HL-60 (cell line): Measurements from ENCODE around the gene TBCC.

ENCODE experiments used
- DNase-seq, 2 experiments: peaks; one replicate each; pipeline ENCODE4 v3.0.0-alpha.2; 2010 to 2020; ENCODE audit warnings: low read depth in 1 of 2, low spot score in 1 of 2
- H3K27ac ChIP-seq: fragments of 250-450 bp; sonication (Bioruptor Pico); replicated peaks from 2 replicates; pipeline ENCODE4 v1.5.1; 2020; ENCODE audit warnings: mild to moderate bottlenecking, moderate library complexity
- H3K27me3 ChIP-seq: fragments of 250-450 bp; sonication (Bioruptor Pico); 2 replicates; pipeline ENCODE4 v1.5.1; 2021; ENCODE audit warnings: mild to moderate bottlenecking, moderate library complexity; ENCODE audit not compliant: insufficient read depth, poor library complexity, severe bottlenecking
- H3K4me3 ChIP-seq: replicated peaks from 2 replicates; pipeline ENCODE4 v1.5.1; 2011; ENCODE audit warnings: mild to moderate bottlenecking, control low read depth, low read length; ENCODE audit not compliant: insufficient read depth
- GABPA ChIP-seq: IDR thresholded peaks from 2 replicates; pipeline ENCODE4 v1.6.1; 2012; ENCODE audit warnings: low read depth
- POLR2AphosphoS5 ChIP-seq: IDR thresholded peaks from 2 replicates; pipeline ENCODE4 v1.6.1; 2012; ENCODE audit warnings: low read depth
- SPI1 ChIP-seq: IDR thresholded peaks from 2 replicates; pipeline ENCODE4 v1.6.1; 2012; ENCODE audit warnings: low read depth, mild to moderate bottlenecking, borderline replicate concordance
- TF ChIP-seq, protein P1 (sequence below): IDR thresholded peaks from one replicate; pipeline ENCODE4 v1.5.1; 2011; ENCODE audit warnings: low read length, control low read depth, inconsistent platforms; ENCODE audit not compliant: insufficient read depth
- TF ChIP-seq, protein P2 (sequence below): IDR thresholded peaks from 2 replicates; pipeline ENCODE4 v1.6.1; 2012; ENCODE audit warnings: low read depth; ENCODE audit not compliant: insufficient replicate concordance

Gene TBCC

GRCh38 chr6:42746463-42747391, 824 bp upstream of the TBCC start:
- Histone ChIP-seq H3K27ac (peak overlapping the region; percentile 98), H3K27me3 (no peaks in the 10 kb centered on the region), H3K4me3 (peak overlapping the region; percentile 76)
- peak; percentile 12; the same call in 1 of the 2 replicates for TF ChIP-seq GABPA
- TF ChIP-seq, protein P1, sequence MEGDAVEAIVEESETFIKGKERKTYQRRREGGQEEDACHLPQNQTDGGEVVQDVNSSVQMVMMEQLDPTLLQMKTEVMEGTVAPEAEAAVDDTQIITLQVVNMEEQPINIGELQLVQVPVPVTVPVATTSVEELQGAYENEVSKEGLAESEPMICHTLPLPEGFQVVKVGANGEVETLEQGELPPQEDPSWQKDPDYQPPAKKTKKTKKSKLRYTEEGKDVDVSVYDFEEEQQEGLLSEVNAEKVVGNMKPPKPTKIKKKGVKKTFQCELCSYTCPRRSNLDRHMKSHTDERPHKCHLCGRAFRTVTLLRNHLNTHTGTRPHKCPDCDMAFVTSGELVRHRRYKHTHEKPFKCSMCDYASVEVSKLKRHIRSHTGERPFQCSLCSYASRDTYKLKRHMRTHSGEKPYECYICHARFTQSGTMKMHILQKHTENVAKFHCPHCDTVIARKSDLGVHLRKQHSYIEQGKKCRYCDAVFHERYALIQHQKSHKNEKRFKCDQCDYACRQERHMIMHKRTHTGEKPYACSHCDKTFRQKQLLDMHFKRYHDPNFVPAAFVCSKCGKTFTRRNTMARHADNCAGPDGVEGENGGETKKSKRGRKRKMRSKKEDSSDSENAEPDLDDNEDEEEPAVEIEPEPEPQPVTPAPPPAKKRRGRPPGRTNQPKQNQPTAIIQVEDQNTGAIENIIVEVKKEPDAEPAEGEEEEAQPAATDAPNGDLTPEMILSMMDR: no peak
- no peak for TF ChIP-seq POLR2AphosphoS5
- peak; percentile 92 for TF ChIP-seq SPI1
- TF ChIP-seq, protein P2, sequence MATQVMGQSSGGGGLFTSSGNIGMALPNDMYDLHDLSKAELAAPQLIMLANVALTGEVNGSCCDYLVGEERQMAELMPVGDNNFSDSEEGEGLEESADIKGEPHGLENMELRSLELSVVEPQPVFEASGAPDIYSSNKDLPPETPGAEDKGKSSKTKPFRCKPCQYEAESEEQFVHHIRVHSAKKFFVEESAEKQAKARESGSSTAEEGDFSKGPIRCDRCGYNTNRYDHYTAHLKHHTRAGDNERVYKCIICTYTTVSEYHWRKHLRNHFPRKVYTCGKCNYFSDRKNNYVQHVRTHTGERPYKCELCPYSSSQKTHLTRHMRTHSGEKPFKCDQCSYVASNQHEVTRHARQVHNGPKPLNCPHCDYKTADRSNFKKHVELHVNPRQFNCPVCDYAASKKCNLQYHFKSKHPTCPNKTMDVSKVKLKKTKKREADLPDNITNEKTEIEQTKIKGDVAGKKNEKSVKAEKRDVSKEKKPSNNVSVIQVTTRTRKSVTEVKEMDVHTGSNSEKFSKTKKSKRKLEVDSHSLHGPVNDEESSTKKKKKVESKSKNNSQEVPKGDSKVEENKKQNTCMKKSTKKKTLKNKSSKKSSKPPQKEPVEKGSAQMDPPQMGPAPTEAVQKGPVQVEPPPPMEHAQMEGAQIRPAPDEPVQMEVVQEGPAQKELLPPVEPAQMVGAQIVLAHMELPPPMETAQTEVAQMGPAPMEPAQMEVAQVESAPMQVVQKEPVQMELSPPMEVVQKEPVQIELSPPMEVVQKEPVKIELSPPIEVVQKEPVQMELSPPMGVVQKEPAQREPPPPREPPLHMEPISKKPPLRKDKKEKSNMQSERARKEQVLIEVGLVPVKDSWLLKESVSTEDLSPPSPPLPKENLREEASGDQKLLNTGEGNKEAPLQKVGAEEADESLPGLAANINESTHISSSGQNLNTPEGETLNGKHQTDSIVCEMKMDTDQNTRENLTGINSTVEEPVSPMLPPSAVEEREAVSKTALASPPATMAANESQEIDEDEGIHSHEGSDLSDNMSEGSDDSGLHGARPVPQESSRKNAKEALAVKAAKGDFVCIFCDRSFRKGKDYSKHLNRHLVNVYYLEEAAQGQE: no peak
- DNase-seq: peak; percentile 54 to 79

- Histone ChIP-seq H3K27me3 (no peaks in the 10 kb centered on the region), H3K27ac (peak overlapping the region; percentile 98), H3K4me3 (peak overlapping the region; percentile 88)
- DNase-seq: peak; percentile 41 to 75
- TF ChIP-seq, protein P2: no peak
- TF ChIP-seq SPI1 (no peak), POLR2AphosphoS5 (peak; percentile 37; the same call in 1 of the 2 replicates), GABPA (no peak)
- TF ChIP-seq, protein P1: no peak
These were observed 742 bp downstream of the TBCC start for GRCh38 chr6:42745083-42745639.

DNA sequence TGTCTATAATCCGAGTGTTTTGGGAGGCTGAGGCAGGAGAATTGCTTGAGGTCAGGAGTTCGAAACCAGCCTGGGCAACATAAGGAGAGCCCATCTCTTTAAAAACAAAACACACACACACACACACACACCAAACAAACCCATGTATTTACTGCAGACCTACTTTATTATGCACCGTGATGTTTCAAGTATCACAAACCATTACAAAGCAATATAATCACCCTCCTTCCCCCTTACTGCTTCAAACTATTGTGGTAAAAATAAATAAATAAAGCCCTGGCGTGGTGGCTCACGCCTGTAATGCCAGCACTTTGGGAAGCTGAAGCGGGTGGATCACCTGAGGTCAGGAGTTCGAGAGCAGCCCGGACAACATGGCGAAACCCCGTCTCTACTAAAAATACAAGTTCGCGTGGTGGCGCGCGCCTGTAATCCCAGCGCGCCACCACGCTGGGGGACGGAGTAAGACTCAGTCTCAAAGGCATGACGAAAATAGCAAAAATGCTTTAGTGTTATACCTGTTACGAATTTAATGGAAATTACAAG, 1.5 kb downstream of the TBCC start:
- peak overlapping the region; percentile 88 for H3K4me3 ChIP-seq
- no peak for DNase-seq
- no peaks in the 10 kb centered on the region for H3K27me3 ChIP-seq
- no peak overlapping the region; the same call in 1 of the 2 replicates for H3K27ac ChIP-seq
- TF ChIP-seq SPI1: no peak
- TF ChIP-seq, protein P2: no peak
- no peak for TF ChIP-seq POLR2AphosphoS5
- TF ChIP-seq, protein P1: no peak
- TF ChIP-seq GABPA: no peak
